Astrocyte (in vitro differentiated cells and primary cell): ENCODE data around the gene C10orf105. TPM values are rescaled to one million over a fixed set of nuclear protein-coding genes. Genes with fewer than 3 reads are reported as not detected.

Source experiments
- DNase-seq: peaks from one replicate; pipeline ENCODE4 v3.0.0-alpha.2; 2010; ENCODE audit warnings: low read depth
- FAIRE-seq: peaks from 2 replicates; lab custom pipeline; 2011; peaks lifted over from hg19 to GRCh38; lab: Jason Lieb, UNC
- H2AFZ ChIP-seq: 2 replicates; pipeline ENCODE4 v1.6.0; 2012; ENCODE audit warnings: low read depth, low read length, inconsistent platforms
- H3K27ac ChIP-seq: 2 replicates; pipeline ENCODE4 v1.5.1; 2011; ENCODE audit warnings: low read depth, low read length, inconsistent platforms
- H3K27me3 ChIP-seq: 2 replicates; pipeline ENCODE4 v1.6.0; 2011; ENCODE audit warnings: low read length, inconsistent platforms; ENCODE audit not compliant: insufficient read depth
- H3K36me3 ChIP-seq: 2 replicates; pipeline ENCODE4 v1.5.1; 2011; ENCODE audit warnings: low read length, inconsistent platforms; ENCODE audit not compliant: insufficient read depth
- H3K4me1 ChIP-seq: 2 replicates; pipeline ENCODE4 v1.5.1; 2011; ENCODE audit warnings: low read length, inconsistent platforms; ENCODE audit not compliant: insufficient read depth
- H3K4me2 ChIP-seq: 2 replicates; pipeline ENCODE4 v1.6.0; 2012; ENCODE audit warnings: low read length, inconsistent platforms
- H3K4me3 ChIP-seq: 2 replicates; pipeline ENCODE4 v1.5.1; 2011; ENCODE audit warnings: low read depth, mild to moderate bottlenecking, low read length, inconsistent platforms; ENCODE audit not compliant: insufficient read depth
- H3K79me2 ChIP-seq: 2 replicates; pipeline ENCODE4 v1.6.0; 2012; ENCODE audit warnings: mild to moderate bottlenecking, low read length, inconsistent platforms; ENCODE audit not compliant: insufficient read depth
- H3K9ac ChIP-seq: 2 replicates; pipeline ENCODE4 v1.6.0; 2012; ENCODE audit warnings: mild to moderate bottlenecking, low read length, inconsistent platforms
- H3K9me3 ChIP-seq: 2 replicates; pipeline ENCODE4 v1.5.1; 2012; ENCODE audit warnings: low read depth, mild to moderate bottlenecking, low read length, inconsistent platforms; ENCODE audit not compliant: insufficient read depth
- H4K20me1 ChIP-seq: 2 replicates; pipeline ENCODE4 v1.6.0; 2012; ENCODE audit warnings: low read length, inconsistent platforms; ENCODE audit not compliant: insufficient read depth
- H3K27ac Mint-ChIP-seq: one replicate; pipeline ENCODE4 v1.8.0; 2021; ENCODE audit warnings: mild to moderate bottlenecking, mixed read lengths; ENCODE audit not compliant: unreplicated experiment
- H3K27me3 Mint-ChIP-seq: one replicate; pipeline ENCODE4 v1.8.0; 2021; ENCODE audit warnings: low read depth, mixed read lengths; ENCODE audit not compliant: unreplicated experiment
- H3K36me3 Mint-ChIP-seq: one replicate; pipeline ENCODE4 v1.8.0; 2021; ENCODE audit warnings: low read depth, mixed read lengths; ENCODE audit not compliant: unreplicated experiment
- H3K4me1 Mint-ChIP-seq: one replicate; pipeline ENCODE4 v1.8.0; 2021; ENCODE audit warnings: low read depth, mixed read lengths; ENCODE audit not compliant: unreplicated experiment
- H3K4me3 Mint-ChIP-seq: one replicate; pipeline ENCODE4 v1.8.0; 2021; ENCODE audit warnings: mild to moderate bottlenecking, moderate library complexity, mixed read lengths; ENCODE audit not compliant: unreplicated experiment
- H3K9me3 Mint-ChIP-seq: one replicate; pipeline ENCODE4 v1.8.0; 2021; ENCODE audit warnings: mild to moderate bottlenecking, mixed read lengths; ENCODE audit not compliant: unreplicated experiment
- CTCF ChIP-seq: IDR thresholded peaks from 2 replicates; pipeline ENCODE4 v1.5.1; 2011; ENCODE audit warnings: low read depth, mild to moderate bottlenecking, inconsistent platforms, low read length, moderate library complexity; ENCODE audit not compliant: insufficient read depth
- EZH2 ChIP-seq: IDR thresholded peaks from 2 replicates; pipeline ENCODE4 v1.6.1; 2012; ENCODE audit warnings: mild to moderate bottlenecking, low read length, inconsistent platforms; ENCODE audit not compliant: insufficient read depth
- total RNA-seq: library from RNA; stranded (reverse); gene quantifications from 2 replicates; pipeline ENCODE4 v1.2.1, GENCODE V29; 2021

C10orf105 gene
- total RNA-seq, 1 donor from 2014 or later: not detected

DNA sequence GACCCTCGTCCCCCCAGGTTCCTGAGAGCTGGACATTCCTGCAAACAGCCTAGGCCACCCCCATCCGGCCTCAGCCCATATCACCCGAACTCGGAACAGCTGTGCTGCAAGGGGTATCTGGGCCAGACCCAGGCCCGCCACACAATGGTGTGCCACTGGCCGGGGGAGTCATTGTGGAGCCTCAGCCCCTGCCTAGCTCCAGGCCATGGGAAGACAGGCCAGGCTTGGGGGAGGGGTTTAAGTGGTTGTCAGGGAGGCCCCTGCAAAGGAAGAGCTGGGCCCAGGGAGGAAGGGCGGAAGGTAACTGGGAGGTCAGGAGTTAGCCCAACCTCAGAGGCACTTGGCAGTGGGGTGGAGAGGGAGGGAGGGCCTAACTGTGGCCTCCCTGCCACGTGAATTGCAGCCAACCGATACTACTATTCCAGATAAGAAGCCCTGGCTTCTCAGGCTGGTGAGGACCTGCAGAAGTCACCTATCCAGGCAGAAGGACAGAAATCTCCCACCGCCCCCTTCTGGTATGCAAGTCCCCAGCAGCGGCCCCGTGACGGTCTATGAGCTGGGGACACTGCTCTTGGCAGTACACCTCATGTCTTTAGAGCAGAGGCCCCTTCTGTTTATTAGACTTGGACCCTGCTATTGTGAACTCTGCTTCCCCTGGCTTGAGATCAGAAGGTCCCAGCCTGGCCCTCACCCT lies 26.9 kb upstream of the C10orf105 start:
- Histone ChIP-seq H3K27me3 (no peaks in the 10 kb centered on the region), H3K4me2 (no peak overlapping the region), H4K20me1 (no peaks in the 10 kb centered on the region), H3K4me1 (no peaks in the 10 kb centered on the region), H3K79me2 (no peaks in the 10 kb centered on the region), H3K27ac (no peak overlapping the region), H3K4me3 (no peak overlapping the region), H3K9ac (no peak overlapping the region), H3K9me3 (peaks cover 3% of the 10 kb centered on the region), H3K36me3 (no peaks in the 10 kb centered on the region), H2AFZ (no peak overlapping the region)
- Mint-ChIP-seq H3K36me3 (no peaks in the 10 kb centered on the region), H3K27ac (no peak overlapping the region), H3K9me3 (peaks cover 4% of the 10 kb centered on the region), H3K4me3 (no peak overlapping the region), H3K4me1 (peaks cover 7% of the 10 kb centered on the region), H3K27me3 (peaks cover 51% of the 10 kb centered on the region)
- FAIRE-seq (no peak), DNase-seq (no peak)
- TF ChIP-seq CTCF (no peak), EZH2 (no peak)

DNA sequence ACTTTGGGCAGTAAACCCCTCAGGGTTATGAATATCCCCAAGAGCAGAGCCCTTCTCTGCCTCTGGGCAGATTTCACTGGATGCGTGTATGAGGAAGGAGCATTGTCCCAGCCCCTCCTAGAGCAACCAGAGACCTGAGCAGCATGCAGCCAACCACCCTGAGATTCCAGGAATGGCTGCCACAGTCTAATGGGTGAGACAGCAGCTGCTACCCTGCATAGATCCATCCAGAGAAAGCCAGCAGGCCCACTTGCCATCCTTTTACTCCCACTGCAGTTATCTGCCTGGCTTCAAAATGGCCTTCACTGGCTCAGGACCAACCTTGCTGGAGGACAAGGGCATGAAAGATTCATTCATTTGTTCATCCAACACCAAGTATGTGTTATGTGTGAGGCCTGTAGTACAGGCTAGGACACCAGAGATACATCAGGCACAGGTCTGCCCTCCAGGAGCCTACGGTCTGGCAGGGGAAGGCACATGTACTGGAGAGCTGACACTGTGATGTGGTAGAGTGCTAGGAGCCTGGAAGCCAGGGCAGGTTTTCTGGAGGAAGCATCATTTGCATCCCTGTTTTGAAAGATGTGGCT lies 26.2 kb upstream of the C10orf105 start:
- no peaks in the 10 kb centered on the region for H3K27me3 ChIP-seq
- H3K27ac ChIP-seq: no peak overlapping the region
- peaks cover 4% of the 10 kb centered on the region for H3K9me3 Mint-ChIP-seq
- no peaks in the 10 kb centered on the region for H3K4me1 ChIP-seq
- TF ChIP-seq EZH2 (no peak), CTCF (no peak)
- H3K9ac ChIP-seq: no peak overlapping the region
- H3K4me1 Mint-ChIP-seq: peaks cover 7% of the 10 kb centered on the region
- no peaks in the 10 kb centered on the region for H3K36me3 ChIP-seq
- H4K20me1 ChIP-seq: no peaks in the 10 kb centered on the region
- FAIRE-seq (no peak), DNase-seq (no peak)
- no peaks in the 10 kb centered on the region for H3K79me2 ChIP-seq
- peaks cover 52% of the 10 kb centered on the region for H3K27me3 Mint-ChIP-seq
- H3K36me3 Mint-ChIP-seq: no peaks in the 10 kb centered on the region
- no peak overlapping the region for H3K27ac Mint-ChIP-seq
- H3K9me3 ChIP-seq: peaks cover 3% of the 10 kb centered on the region
- H3K4me2 ChIP-seq: no peak overlapping the region
- no peak overlapping the region for H2AFZ ChIP-seq
- no peak overlapping the region for H3K4me3 Mint-ChIP-seq
- H3K4me3 ChIP-seq: no peak overlapping the region
